H7 (cell line): ENCODE data around the gene GPATCH2. TPM values are rescaled to one million over a fixed set of nuclear protein-coding genes. Genes with fewer than 3 reads are reported as not detected.

ENCODE experiments used
- DNase-seq: peaks from one replicate; pipeline ENCODE4 v3.0.0; 2012
- H3K27me3 ChIP-seq: 2 replicates; pipeline ENCODE4 v1.6.0; 2011; ENCODE audit warnings: mild to moderate bottlenecking, low read length; ENCODE audit not compliant: control insufficient read depth, insufficient read depth
- H3K36me3 ChIP-seq: replicated peaks from 2 replicates; pipeline ENCODE4 v1.5.1; 2011; ENCODE audit warnings: low read length; ENCODE audit not compliant: control insufficient read depth, insufficient read depth
- H3K4me3 ChIP-seq: 2 replicates; pipeline ENCODE4 v1.5.1; 2011; ENCODE audit warnings: low read depth, mild to moderate bottlenecking, control low read depth, low read length, moderate library complexity; ENCODE audit not compliant: insufficient read depth
- total RNA-seq: library from RNA; depleted of rRNA; stranded (reverse); fragments of >200 nt; shearing (Covaris generic); gene quantifications from 2 replicates; pipeline ENCODE4 v1.2.3, GENCODE V29; 2014

GPATCH2 gene
- total RNA-seq, 1 experiment from 2014 or later, result 11.5 TPM

- Histone ChIP-seq H3K36me3 (no peaks in the 10 kb centered on the region), H3K27me3 (no peaks in the 10 kb centered on the region), H3K4me3 (no peak overlapping the region)
- DNase-seq, result no peak
Measured at GRCh38 chr1:217562229-217562878, 68.5 kb downstream of the GPATCH2 start.

GRCh38 chr1:217561446-217561845, 69.4 kb downstream of the GPATCH2 start:
- H3K36me3 ChIP-seq, result no peaks in the 10 kb centered on the region
- no peaks in the 10 kb centered on the region for H3K27me3 ChIP-seq
- DNase-seq, result no peak
- no peak overlapping the region for H3K4me3 ChIP-seq

GRCh38 chr1:217554849-217555248, 76.0 kb downstream of the GPATCH2 start:
- DNase-seq, result no peak
- no peaks in the 10 kb centered on the region for H3K36me3 ChIP-seq
- no peak overlapping the region for H3K4me3 ChIP-seq
- H3K27me3 ChIP-seq, result no peaks in the 10 kb centered on the region

- no peak for DNase-seq
- Histone ChIP-seq H3K27me3 (no peaks in the 10 kb centered on the region), H3K4me3 (no peak overlapping the region), H3K36me3 (no peaks in the 10 kb centered on the region)
Measured at GRCh38 chr1:217553949-217554509, 76.9 kb downstream of the GPATCH2 start.

GRCh38 chr1:217552339-217552951, 78.4 kb downstream of the GPATCH2 start:
- Histone ChIP-seq H3K4me3 (no peak overlapping the region), H3K27me3 (no peaks in the 10 kb centered on the region), H3K36me3 (no peaks in the 10 kb centered on the region)
- DNase-seq, result no peak

- H3K36me3 ChIP-seq, result no peaks in the 10 kb centered on the region
Measured at GRCh38 chr1:217542837-217543236, 88.1 kb downstream of the GPATCH2 start.

GRCh38 chr1:217542136-217542777, 88.6 kb downstream of the GPATCH2 start:
- no peak for DNase-seq
- H3K27me3 ChIP-seq, result no peaks in the 10 kb centered on the region
- no peak overlapping the region for H3K4me3 ChIP-seq
- no peaks in the 10 kb centered on the region for H3K36me3 ChIP-seq

More at GRCh38 chr1:217542837-217543236, 88.1 kb downstream of the GPATCH2 start:
- no peak for DNase-seq
- H3K4me3 ChIP-seq, result no peak overlapping the region
- no peaks in the 10 kb centered on the region for H3K27me3 ChIP-seq

GRCh38 chr1:217540321-217540720, 90.6 kb downstream of the GPATCH2 start:
- no peaks in the 10 kb centered on the region for H3K36me3 ChIP-seq
- no peak for DNase-seq
- H3K27me3 ChIP-seq, result no peaks in the 10 kb centered on the region
- no peak overlapping the region for H3K4me3 ChIP-seq

GRCh38 chr1:217539510-217539909, 91.4 kb downstream of the GPATCH2 start:
- H3K27me3 ChIP-seq, result no peaks in the 10 kb centered on the region
- no peak overlapping the region for H3K4me3 ChIP-seq
- H3K36me3 ChIP-seq, result no peaks in the 10 kb centered on the region
- DNase-seq, result no peak

GRCh38 chr1:217535601-217536377, 95.1 kb downstream of the GPATCH2 start:
- Histone ChIP-seq H3K27me3 (no peaks in the 10 kb centered on the region), H3K4me3 (no peak overlapping the region), H3K36me3 (no peaks in the 10 kb centered on the region)
- no peak for DNase-seq

- Histone ChIP-seq H3K4me3 (no peak overlapping the region), H3K36me3 (no peaks in the 10 kb centered on the region), H3K27me3 (no peaks in the 10 kb centered on the region)
- no peak for DNase-seq
Measured at GRCh38 chr1:217534566-217534965, 96.3 kb downstream of the GPATCH2 start.

GRCh38 chr1:217528271-217528670, 102.6 kb downstream of the GPATCH2 start:
- H3K4me3 ChIP-seq, result no peak overlapping the region

GRCh38 chr1:217527151-217527550, 103.7 kb downstream of the GPATCH2 start:
- DNase-seq, result no peak
- no peaks in the 10 kb centered on the region for H3K27me3 ChIP-seq
- no peak overlapping the region for H3K4me3 ChIP-seq
- no peaks in the 10 kb centered on the region for H3K36me3 ChIP-seq

More at GRCh38 chr1:217528271-217528670, 102.6 kb downstream of the GPATCH2 start:
- Histone ChIP-seq H3K36me3 (no peaks in the 10 kb centered on the region), H3K27me3 (no peaks in the 10 kb centered on the region)
- DNase-seq, result no peak

- Histone ChIP-seq H3K36me3 (no peaks in the 10 kb centered on the region), H3K4me3 (no peak overlapping the region), H3K27me3 (no peaks in the 10 kb centered on the region)
- no peak for DNase-seq
Measured at GRCh38 chr1:217526636-217527035, 104.3 kb downstream of the GPATCH2 start.
